Measurements from ENCODE around the gene MLPH. TPM values are rescaled to one million over a fixed set of nuclear protein-coding genes. Genes with fewer than 3 reads are reported as not detected.
"Not testable (repeated sequence)": the region's sequence is repeated elsewhere in the genome, so short reads cannot be mapped to it uniquely, and the experiment has no call there.

Gene MLPH
- total and polyA plus RNA-seq, 2 donors (not counting 1 experiment from before 2014, with no cell fraction given), result not detected

GRCh38 chr2:237594514-237594871, 107.4 kb downstream of the MLPH start:
- TF ChIP-seq EZH2 (IDR thresholded peaks at IDR 0.05; ENCODE audit: borderline replicate concordance, insufficient read depth, low read depth, low read length, poor library complexity, severe bottlenecking), result no peak
- TF ChIP-seq, protein P1, sequence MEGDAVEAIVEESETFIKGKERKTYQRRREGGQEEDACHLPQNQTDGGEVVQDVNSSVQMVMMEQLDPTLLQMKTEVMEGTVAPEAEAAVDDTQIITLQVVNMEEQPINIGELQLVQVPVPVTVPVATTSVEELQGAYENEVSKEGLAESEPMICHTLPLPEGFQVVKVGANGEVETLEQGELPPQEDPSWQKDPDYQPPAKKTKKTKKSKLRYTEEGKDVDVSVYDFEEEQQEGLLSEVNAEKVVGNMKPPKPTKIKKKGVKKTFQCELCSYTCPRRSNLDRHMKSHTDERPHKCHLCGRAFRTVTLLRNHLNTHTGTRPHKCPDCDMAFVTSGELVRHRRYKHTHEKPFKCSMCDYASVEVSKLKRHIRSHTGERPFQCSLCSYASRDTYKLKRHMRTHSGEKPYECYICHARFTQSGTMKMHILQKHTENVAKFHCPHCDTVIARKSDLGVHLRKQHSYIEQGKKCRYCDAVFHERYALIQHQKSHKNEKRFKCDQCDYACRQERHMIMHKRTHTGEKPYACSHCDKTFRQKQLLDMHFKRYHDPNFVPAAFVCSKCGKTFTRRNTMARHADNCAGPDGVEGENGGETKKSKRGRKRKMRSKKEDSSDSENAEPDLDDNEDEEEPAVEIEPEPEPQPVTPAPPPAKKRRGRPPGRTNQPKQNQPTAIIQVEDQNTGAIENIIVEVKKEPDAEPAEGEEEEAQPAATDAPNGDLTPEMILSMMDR (IDR thresholded peaks at IDR 0.05), result no peak
- Mint-ChIP-seq H3K4me3 (no peak overlapping the region), H3K27ac (no peak overlapping the region), H3K4me1 (peaks cover 18% of the 10 kb centered on the region), H3K9me3 (ENCODE audit: insufficient read depth) (no peaks in the 10 kb centered on the region), H3K27me3 (peaks cover 3% of the 10 kb centered on the region)
- no peak overlapping the region for H2AFZ ChIP-seq (ENCODE audit: insufficient read depth, low read depth, low read length, poor library complexity, severe bottlenecking)
- no peak overlapping the region for H3K9ac ChIP-seq (ENCODE audit: low read length)
- no peaks in the 10 kb centered on the region for H3K79me2 ChIP-seq (ENCODE audit: control insufficient read depth, insufficient read depth, low read length)
- H3K4me3 ChIP-seq (ENCODE audit: control extremely low read depth in 1 of 5, extremely low read depth in 1 of 5, insufficient read depth in 1 of 5, low read depth in 2 of 5, low read length in 4 of 5), result no peak overlapping the region
- intact Hi-C loops (cut with micrococcal nuclease), result no loop called here
- ATAC-seq (ENCODE audit: low read depth), result no peak
- no peak for DNase-seq
- H3K4me1 ChIP-seq (ENCODE audit: control insufficient read depth in 2 of 2, insufficient read depth in 2 of 2, low read length in 2 of 2), result peaks cover 9 to 10% of the 10 kb centered on the region in 2 donors
- no peaks in the 10 kb centered on the region for H4K20me1 ChIP-seq (ENCODE audit: control insufficient read depth, insufficient read depth, low read length, poor library complexity, severe bottlenecking)
- H3K9me3 ChIP-seq (ENCODE audit: control extremely low read depth in 1 of 3, control insufficient read depth in 2 of 3, insufficient read depth in 1 of 3, low read length in 2 of 3), result no peaks in the 10 kb centered on the region
- H3K36me3 ChIP-seq (replicated peaks in 1 of 2; ENCODE audit: control extremely low read depth in 1 of 2, control insufficient read depth in 1 of 2, extremely low read depth in 1 of 2, insufficient read depth in 2 of 2, low read length in 1 of 2), result no peaks in the 10 kb centered on the region
- POLR2A ChIA-PET, result interaction anchor here (1.0 kb wide), 1 partner anchor 10 kb away, joined by 4 read pairs; no protein-coding TSS in a partner anchor
- peaks cover 0 to 4% (median 0%) of the 10 kb centered on the region in 4 experiments for H3K27me3 ChIP-seq (replicated peaks in 1 of 4; ENCODE audit: control extremely low read depth in 1 of 4, control insufficient read depth in 3 of 4, insufficient read depth in 4 of 4, low read length in 3 of 4)
- no peak overlapping the region for H3K27ac ChIP-seq (ENCODE audit: low read length in 2 of 2)
- CTCF ChIA-PET, result no interaction called here
- H3K4me2 ChIP-seq (replicated peaks; ENCODE audit: low read depth, low read length, poor library complexity, severe bottlenecking), result no peak overlapping the region
- WGBS (ENCODE audit: insufficient coverage), result 27% methylated on average over 5 of the region's 5 CpGs

DNA sequence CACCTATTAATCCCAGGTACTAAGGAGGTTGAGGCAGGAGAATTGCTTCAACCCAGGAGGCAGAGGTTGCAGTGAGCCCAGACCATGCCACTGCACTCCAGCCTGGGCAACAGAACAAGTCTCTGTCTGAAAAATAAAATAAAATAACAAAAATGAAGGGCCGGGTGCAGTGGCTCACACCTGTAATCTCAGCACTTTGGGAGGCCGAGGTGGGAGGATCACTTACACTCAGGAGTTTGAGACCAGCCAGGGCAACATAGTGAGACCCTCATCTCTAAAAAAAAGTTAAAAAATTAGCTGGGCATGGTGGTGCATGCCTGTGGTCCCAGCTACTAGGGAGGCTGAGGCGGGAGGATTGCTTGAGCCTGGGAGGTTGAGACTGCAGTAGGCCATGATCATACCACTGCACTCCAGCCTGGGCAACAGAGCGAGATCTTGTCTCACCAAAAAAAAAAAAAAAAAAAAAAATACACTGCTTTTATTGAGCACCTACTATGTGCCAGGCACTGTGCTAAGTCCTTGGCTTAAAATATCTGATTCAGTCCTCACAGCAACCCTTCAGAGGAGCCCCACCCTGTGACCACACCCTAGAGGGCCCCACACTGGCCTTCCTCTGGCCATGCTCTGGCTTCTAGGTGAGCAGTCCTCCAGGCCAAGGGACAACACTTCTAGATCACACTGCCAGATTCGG, 108.9 kb downstream of the MLPH start:
- 83% methylated on average over 1 of the region's 5 CpGs for WGBS (ENCODE audit: insufficient coverage)
- H3K79me2 ChIP-seq (ENCODE audit: control insufficient read depth, insufficient read depth, low read length); H3K4me3 ChIP-seq (ENCODE audit: control extremely low read depth in 1 of 5, extremely low read depth in 1 of 5, insufficient read depth in 1 of 5, low read depth in 2 of 5, low read length in 4 of 5); H3K27me3 ChIP-seq (replicated peaks in 1 of 4; ENCODE audit: control extremely low read depth in 1 of 4, control insufficient read depth in 3 of 4, insufficient read depth in 4 of 4, low read length in 3 of 4); H3K36me3 ChIP-seq (replicated peaks in 1 of 2; ENCODE audit: control extremely low read depth in 1 of 2, control insufficient read depth in 1 of 2, extremely low read depth in 1 of 2, insufficient read depth in 2 of 2, low read length in 1 of 2); H3K9me3 ChIP-seq (ENCODE audit: control extremely low read depth in 1 of 3, control insufficient read depth in 2 of 3, insufficient read depth in 1 of 3, low read length in 2 of 3); H3K4me1 ChIP-seq (ENCODE audit: control insufficient read depth in 2 of 2, insufficient read depth in 2 of 2, low read length in 2 of 2); intact Hi-C loops (cut with micrococcal nuclease); DNase-seq; H3K4me3 Mint-ChIP-seq; H2AFZ ChIP-seq (ENCODE audit: insufficient read depth, low read depth, low read length, poor library complexity, severe bottlenecking); H4K20me1 ChIP-seq (ENCODE audit: control insufficient read depth, insufficient read depth, low read length, poor library complexity, severe bottlenecking); ATAC-seq (ENCODE audit: low read depth); POLR2A ChIA-PET; H3K27ac Mint-ChIP-seq; H3K27me3 Mint-ChIP-seq; H3K9ac ChIP-seq (ENCODE audit: low read length); H3K9me3 Mint-ChIP-seq (ENCODE audit: insufficient read depth); H3K4me2 ChIP-seq (replicated peaks; ENCODE audit: low read depth, low read length, poor library complexity, severe bottlenecking); H3K27ac ChIP-seq (ENCODE audit: low read length in 2 of 2): not testable (repeated sequence)
- CTCF ChIA-PET, result interaction anchor here (0.6 to 1.6 kb wide), 2 partner anchors 24 to 379 kb away, joined by 3 to 4 read pairs; no protein-coding TSS in a partner anchor
- peaks cover 12% of the 10 kb centered on the region for H3K4me1 Mint-ChIP-seq

Measured in B cell (primary cell).